GM19324 (cell line): ENCODE data around the gene RHBDF1.
A peak's percentile ranks its signal among the peaks of the same experiment; 100 is the strongest.
"Not testable (repeated sequence)": the region's sequence is repeated elsewhere in the genome, so short reads cannot be mapped to it uniquely, and the experiment has no call there.

Experiments used
- ATAC-seq: cut with Tn5 transposase; IDR thresholded peaks from one replicate; pipeline ENCODE4 v1.9.1; 2021; ENCODE audit warnings: mild to moderate bottlenecking, moderate library complexity; ENCODE audit not compliant: unreplicated experiment, low FRiP score

Gene RHBDF1

GRCh38 chr16:41439-42068 is 30.9 kb downstream of the RHBDF1 start:
- ATAC-seq, result no peak

GRCh38 chr16:38941-39892 is 33.2 kb downstream of the RHBDF1 start:
- peak; percentile 51 for ATAC-seq

- not testable (repeated sequence) for ATAC-seq
Measured at GRCh38 chr16:38206-38605, 34.2 kb downstream of the RHBDF1 start.

GRCh38 chr16:37511-37910 is 34.9 kb downstream of the RHBDF1 start:
- ATAC-seq, result no peak

GRCh38 chr16:36336-36984 is 36.0 kb downstream of the RHBDF1 start:
- no peak for ATAC-seq

- no peak for ATAC-seq
Measured at GRCh38 chr16:35678-36305, 36.6 kb downstream of the RHBDF1 start.

- no peak for ATAC-seq
Measured at GRCh38 chr16:35011-35677, 37.3 kb downstream of the RHBDF1 start.

GRCh38 chr16:34648-34987 is 37.8 kb downstream of the RHBDF1 start:
- no peak for ATAC-seq

GRCh38 chr16:33877-34647 is 38.4 kb downstream of the RHBDF1 start:
- ATAC-seq, result no peak

GRCh38 chr16:33154-33876 is 39.1 kb downstream of the RHBDF1 start:
- not testable (repeated sequence) for ATAC-seq

- not testable (repeated sequence) for ATAC-seq
Measured at GRCh38 chr16:30627-31026, 41.8 kb downstream of the RHBDF1 start.

- not testable (repeated sequence) for ATAC-seq
Measured at GRCh38 chr16:25926-26348, 46.5 kb downstream of the RHBDF1 start.

- not testable (repeated sequence) for ATAC-seq
Measured at GRCh38 chr16:24151-24550, 48.3 kb downstream of the RHBDF1 start.

GRCh38 chr16:20886-21285 is 51.5 kb downstream of the RHBDF1 start:
- ATAC-seq, result not testable (repeated sequence)

GRCh38 chr16:17062-17765 is 55.2 kb downstream of the RHBDF1 start:
- ATAC-seq, result not testable (repeated sequence)

- ATAC-seq, result not testable (repeated sequence)
Measured at GRCh38 chr16:10772-11171, 61.7 kb downstream of the RHBDF1 start.

- ATAC-seq, result no peak
Measured at GRCh38 chr16:9903-10665, 62.3 kb downstream of the RHBDF1 start.
